Large intestine (tissue), 3 donors: ENCODE results near the gene FLVCR2. TPM values are rescaled to one million over a fixed set of nuclear protein-coding genes. Genes with fewer than 3 reads are reported as not detected.

ENCODE experiments used
- DNase-seq, 2 donors: peaks; one replicate each; pipeline versions ENCODE4 v3.0.0 to v3.0.0-alpha.2; 2013
- H3K27ac ChIP-seq: one replicate; pipeline ENCODE4 v1.5.1; 2013; ENCODE audit warnings: low read length
- H3K27me3 ChIP-seq: 2 replicates; pipeline ENCODE4 v1.6.1; 2013; ENCODE audit warnings: low read length; ENCODE audit not compliant: control insufficient read depth, insufficient read depth
- H3K36me3 ChIP-seq: 2 replicates; pipeline ENCODE4 v1.6.1; 2013; ENCODE audit warnings: low read length; ENCODE audit not compliant: control insufficient read depth, insufficient read depth
- H3K4me1 ChIP-seq: one replicate; pipeline ENCODE4 v1.6.1; 2013; ENCODE audit warnings: low read length; ENCODE audit not compliant: control insufficient read depth, insufficient read depth
- H3K4me3 ChIP-seq: one replicate; pipeline ENCODE4 v1.5.1; 2013; ENCODE audit warnings: low read length
- H3K9me3 ChIP-seq: one replicate; pipeline ENCODE4 v1.6.1; 2013; ENCODE audit warnings: mild to moderate bottlenecking, low read depth, low read length, moderate library complexity; ENCODE audit not compliant: control insufficient read depth
- WGBS: methylation state at CpG from one replicate; pipeline ENCODE4 v1.1.5; 2013; ENCODE audit warnings: low lambda C conversion rate; ENCODE audit not compliant: insufficient coverage; 5-methylcytosine and 5-hydroxymethylcytosine counted together
- polyA plus RNA-seq: library from polyadenylated mRNA; unstranded; fragments of 120-200 nt; gene quantifications from one replicate; pipeline ENCODE4 v1.2.1, GENCODE V29; 2013

FLVCR2 gene
- polyA plus RNA-seq, 1 donor, result 11.3 TPM

DNA sequence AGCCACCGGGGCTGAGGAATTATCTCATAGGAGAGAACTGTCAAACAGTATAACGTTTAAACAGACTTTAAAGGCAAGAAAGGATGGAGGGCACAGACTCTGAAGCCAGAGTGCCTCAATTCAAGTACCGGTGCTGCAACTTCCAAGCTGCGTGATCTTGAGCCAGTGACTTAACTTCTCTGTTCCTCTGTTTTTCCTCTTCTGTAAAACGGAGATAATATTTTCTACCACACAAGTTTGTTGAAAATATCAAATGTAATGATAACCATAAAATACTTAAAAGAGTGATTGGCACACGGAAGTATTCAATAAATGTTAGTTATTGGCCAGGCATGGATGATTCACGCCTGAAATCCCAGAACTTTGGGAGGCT lies 38.0 kb upstream of the FLVCR2 start:
- Histone ChIP-seq H3K4me1 (peaks cover 21% of the 10 kb centered on the region), H3K27me3 (no peaks in the 10 kb centered on the region), H3K4me3 (no peak overlapping the region), H3K27ac (no peak overlapping the region), H3K36me3 (no peaks in the 10 kb centered on the region), H3K9me3 (no peaks in the 10 kb centered on the region)
- no peak for DNase-seq
- 83% methylated on average over 1 of the region's 7 CpGs for WGBS

GRCh38 chr14:75542588-75543091 lies 35.8 kb upstream of the FLVCR2 start:
- H3K9me3 ChIP-seq, result peaks cover 3% of the 10 kb centered on the region
- no peak overlapping the region for H3K4me3 ChIP-seq
- H3K27me3 ChIP-seq, result no peaks in the 10 kb centered on the region
- peak; percentile 33 to 50 for DNase-seq
- H3K36me3 ChIP-seq, result no peaks in the 10 kb centered on the region
- no peak overlapping the region for H3K27ac ChIP-seq
- no CpG with 5 or more reads among the region's 10 CpGs for WGBS
- peaks cover 9% of the 10 kb centered on the region for H3K4me1 ChIP-seq

DNA sequence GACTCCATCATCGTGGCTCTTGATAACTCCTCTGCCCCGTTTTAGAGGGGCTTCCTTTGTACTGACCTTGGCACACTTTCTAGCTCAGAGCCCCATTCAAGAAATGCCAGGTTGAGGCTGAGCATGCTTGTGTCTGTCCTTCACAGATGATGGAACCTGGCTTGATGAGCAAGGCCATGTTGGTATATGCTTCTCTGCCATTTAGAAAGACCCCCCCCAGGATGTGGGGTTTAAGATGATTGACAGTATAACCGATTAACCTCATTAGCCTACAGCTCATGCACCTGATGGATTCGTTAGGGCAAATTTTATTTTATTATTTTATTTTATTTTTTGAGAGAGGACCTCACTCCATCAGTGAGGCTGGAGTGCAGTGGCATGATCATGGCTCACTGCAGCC lies 35.2 kb upstream of the FLVCR2 start:
- no peak for DNase-seq
- Histone ChIP-seq H3K36me3 (no peaks in the 10 kb centered on the region), H3K27ac (no peak overlapping the region), H3K27me3 (no peaks in the 10 kb centered on the region), H3K4me1 (peaks cover 9% of the 10 kb centered on the region), H3K9me3 (peaks cover 3% of the 10 kb centered on the region), H3K4me3 (no peak overlapping the region)
- WGBS, result no CpG with 5 or more reads among the region's 4 CpGs

- no CpG with 5 or more reads among the region's 2 CpGs for WGBS
- Histone ChIP-seq H3K27me3 (no peaks in the 10 kb centered on the region), H3K9me3 (peaks cover 3% of the 10 kb centered on the region), H3K27ac (no peak overlapping the region), H3K36me3 (no peaks in the 10 kb centered on the region), H3K4me3 (no peak overlapping the region), H3K4me1 (peaks cover 13% of the 10 kb centered on the region)
- DNase-seq, result no peak
Measured at GRCh38 chr14:75543786-75544185, 34.6 kb upstream of the FLVCR2 start.

- H3K36me3 ChIP-seq, result no peaks in the 10 kb centered on the region
- H3K27ac ChIP-seq, result no peak overlapping the region
- no CpG with 5 or more reads among the region's 13 CpGs for WGBS
- H3K4me1 ChIP-seq, result peaks cover 13% of the 10 kb centered on the region
- DNase-seq, result no peak
- peaks cover 3% of the 10 kb centered on the region for H3K9me3 ChIP-seq
- no peak overlapping the region for H3K4me3 ChIP-seq
- H3K27me3 ChIP-seq, result no peaks in the 10 kb centered on the region
Measured at GRCh38 chr14:75545907-75546306, 32.5 kb upstream of the FLVCR2 start.

DNA sequence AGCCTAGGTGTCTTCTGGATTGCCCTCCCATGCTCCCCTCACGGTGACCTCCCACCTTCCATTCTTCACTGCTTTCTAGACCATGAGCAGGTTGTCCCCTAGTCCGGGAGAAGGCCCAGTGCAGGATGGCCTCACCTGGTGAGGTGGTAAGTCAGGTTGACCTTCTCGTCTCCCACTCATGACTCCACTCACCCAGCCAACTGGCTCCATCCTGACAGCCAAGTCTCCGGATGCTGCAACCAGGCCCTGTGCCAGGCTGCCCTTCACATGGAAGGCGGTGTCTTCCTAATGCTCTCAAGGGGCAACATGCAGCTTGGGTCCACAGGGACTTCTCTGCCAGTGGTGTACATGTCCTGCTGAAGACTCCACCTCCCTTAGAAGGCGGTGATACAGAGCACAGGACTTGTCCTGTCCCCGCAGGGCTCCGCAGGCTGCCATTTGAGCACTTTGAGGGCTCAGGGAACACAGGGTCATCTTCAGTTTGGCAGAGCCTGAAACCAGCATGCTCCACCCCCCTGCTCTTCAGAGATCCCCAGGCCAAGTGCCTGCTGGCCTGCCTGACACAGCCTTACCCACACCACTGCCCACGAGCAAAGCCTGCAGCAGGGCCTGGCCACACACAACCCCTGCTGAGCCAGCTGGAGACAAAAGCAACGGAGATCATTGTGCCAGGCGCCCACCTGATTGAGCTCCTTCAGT lies 30.7 kb upstream of the FLVCR2 start:
- peaks cover 3% of the 10 kb centered on the region for H3K9me3 ChIP-seq
- WGBS, result no CpG with 5 or more reads among the region's 11 CpGs
- H3K27ac ChIP-seq, result no peak overlapping the region
- no peak for DNase-seq
- H3K27me3 ChIP-seq, result no peaks in the 10 kb centered on the region
- H3K36me3 ChIP-seq, result no peaks in the 10 kb centered on the region
- peaks cover 9% of the 10 kb centered on the region for H3K4me1 ChIP-seq
- no peak overlapping the region for H3K4me3 ChIP-seq

DNA sequence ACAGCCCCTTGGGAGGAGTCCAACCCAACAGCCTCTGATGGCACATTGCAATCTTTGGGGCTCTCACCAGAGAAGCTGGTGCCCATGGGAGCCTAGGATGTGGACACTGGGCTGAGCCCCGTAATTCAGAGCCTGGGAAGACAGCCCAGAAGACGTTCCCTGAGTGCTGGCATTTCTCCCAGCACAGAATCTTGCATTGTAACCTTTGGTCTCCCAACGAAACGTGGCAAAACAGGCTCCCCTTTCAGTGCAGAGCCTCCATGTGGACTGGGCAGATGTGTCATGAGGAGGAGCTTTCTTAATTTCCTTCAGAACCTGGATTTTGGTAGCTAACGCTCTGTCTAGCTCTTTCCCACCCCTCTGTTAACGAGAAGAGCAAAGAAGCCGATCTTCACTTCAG lies 29.9 kb upstream of the FLVCR2 start:
- H3K4me3 ChIP-seq, result no peak overlapping the region
- no peaks in the 10 kb centered on the region for H3K36me3 ChIP-seq
- H3K9me3 ChIP-seq, result peaks cover 3% of the 10 kb centered on the region
- peak; percentile 17 to 64 for DNase-seq
- no peaks in the 10 kb centered on the region for H3K27me3 ChIP-seq
- H3K4me1 ChIP-seq, result peaks cover 4% of the 10 kb centered on the region
- H3K27ac ChIP-seq, result no peak overlapping the region
- 100% methylated on average over 1 of the region's 7 CpGs for WGBS

- Histone ChIP-seq H3K4me3 (no peak overlapping the region), H3K27me3 (no peaks in the 10 kb centered on the region), H3K9me3 (peaks cover 3% of the 10 kb centered on the region), H3K36me3 (no peaks in the 10 kb centered on the region), H3K4me1 (peaks cover 4% of the 10 kb centered on the region), H3K27ac (no peak overlapping the region)
- no peak for DNase-seq
- no CpG with 5 or more reads among the region's 5 CpGs for WGBS
Measured at GRCh38 chr14:75549169-75549568, 29.3 kb upstream of the FLVCR2 start.

- WGBS, result no CpG with 5 or more reads among the region's 7 CpGs
- H3K4me3 ChIP-seq, result no peak overlapping the region
Measured at GRCh38 chr14:75551021-75551420, 27.4 kb upstream of the FLVCR2 start.

GRCh38 chr14:75553157-75553556 lies 25.3 kb upstream of the FLVCR2 start:
- Histone ChIP-seq H3K27ac (no peak overlapping the region), H3K4me1 (peaks cover 4% of the 10 kb centered on the region), H3K36me3 (no peaks in the 10 kb centered on the region), H3K27me3 (no peaks in the 10 kb centered on the region), H3K4me3 (no peak overlapping the region), H3K9me3 (peaks cover 5% of the 10 kb centered on the region)
- WGBS, result no CpG with 5 or more reads among the region's 6 CpGs
- DNase-seq, result no peak

More at GRCh38 chr14:75551021-75551420, 27.4 kb upstream of the FLVCR2 start:
- no peak for DNase-seq
- Histone ChIP-seq H3K9me3 (peaks cover 3% of the 10 kb centered on the region), H3K36me3 (no peaks in the 10 kb centered on the region), H3K27ac (no peak overlapping the region), H3K27me3 (no peaks in the 10 kb centered on the region), H3K4me1 (peaks cover 4% of the 10 kb centered on the region)
